ENCODE results near the gene NUTM2B.
"Not testable (repeated sequence)": the region's sequence is repeated elsewhere in the genome, so short reads cannot be mapped to it uniquely, and the experiment has no call there.

GRCh38 chr10:79688798-79689197 is 14.2 kb upstream of the NUTM2B start:
- not testable (repeated sequence) for TF ChIP-seq POLR2A (conservative IDR thresholded peaks at IDR 0.05); CHD2 (IDR thresholded peaks at IDR 0.05; ENCODE audit: low read depth, low read length); CTCF (IDR thresholded peaks at IDR 0.05 in 2 of 3, conservative IDR thresholded peaks at IDR 0.05 in 1 of 3; ENCODE audit: insufficient read depth in 2 of 3, low read depth in 1 of 3, low read length in 3 of 3); ZNF668 (CRISPR knock-in tag; IDR thresholded peaks at IDR 0.05); SREBF2 (CRISPR knock-in tag; IDR thresholded peaks at IDR 0.05); EZH2 (IDR thresholded peaks at IDR 0.05; ENCODE audit: borderline replicate concordance, low read depth, low read length); ZBTB8A (IDR thresholded peaks at IDR 0.05; ENCODE audit: partially characterized antibody); HDAC6 (IDR thresholded peaks at IDR 0.05; ENCODE audit: low read depth, low read length); MXD1 (CRISPR knock-in tag; IDR thresholded peaks at IDR 0.05; ENCODE audit: borderline replicate concordance, poor library complexity, severe bottlenecking); E2F8 (IDR thresholded peaks at IDR 0.05; ENCODE audit: low read depth, partially characterized antibody); DMBX1 (CRISPR knock-in tag; IDR thresholded peaks at IDR 0.05; ENCODE audit: borderline replicate concordance); KDM1A (IDR thresholded peaks at IDR 0.05)
